CD14-positive monocyte (primary cell): Measurements from ENCODE around the gene WDR7. TPM values are rescaled to one million over a fixed set of nuclear protein-coding genes. Genes with fewer than 3 reads are reported as not detected.

Experiments used
- DNase-seq, 3 donors: peaks; one replicate each; pipeline ENCODE4 v3.0.0-alpha.2; 2011 to 2022
- H2AFZ ChIP-seq: 2 replicates; pipeline ENCODE4 v1.6.0; 2012; ENCODE audit warnings: mild to moderate bottlenecking, low read depth, low read length, inconsistent platforms; ENCODE audit not compliant: insufficient read depth, poor library complexity, severe bottlenecking
- H3K27ac ChIP-seq, 2 donors: 1 replicate in 1 of 2; 2 replicates in 1 of 2; pipeline ENCODE4 v1.5.1; 2012 to 2013; ENCODE audit warnings: low read length in 2 of 2, control low read depth in 1 of 2, inconsistent platforms in 1 of 2, low read depth in 1 of 2, mild to moderate bottlenecking in 1 of 2
- H3K27me3 ChIP-seq, 2 donors: one replicate each; pipeline versions ENCODE4 v1.6.0 to v1.6.1; 2011 to 2013; ENCODE audit warnings: low read length in 2 of 2; ENCODE audit not compliant: control insufficient read depth in 2 of 2, insufficient read depth in 2 of 2
- H3K36me3 ChIP-seq, 2 donors: replicated peaks in 1 of 2; 1 replicate in 1 of 2; 2 replicates in 1 of 2; pipeline versions ENCODE4 v1.5.1 to v1.6.1; 2012 to 2013; ENCODE audit warnings: low read length in 2 of 2, control low read depth in 1 of 2, inconsistent platforms in 1 of 2, mild to moderate bottlenecking in 1 of 2; ENCODE audit not compliant: insufficient read depth in 2 of 2, control insufficient read depth in 1 of 2
- H3K4me1 ChIP-seq, 2 donors: 1 replicate in 1 of 2; 2 replicates in 1 of 2; pipeline versions ENCODE4 v1.5.1 to v1.6.1; 2012 to 2013; ENCODE audit warnings: low read length in 2 of 2, control low read depth in 1 of 2, inconsistent platforms in 1 of 2, mild to moderate bottlenecking in 1 of 2, moderate library complexity in 1 of 2; ENCODE audit not compliant: insufficient read depth in 2 of 2, control insufficient read depth in 1 of 2
- H3K4me2 ChIP-seq: replicated peaks from 2 replicates; pipeline ENCODE3; 2012; ENCODE audit warnings: low read length, moderate library complexity, mild to moderate bottlenecking; ENCODE audit not compliant: poor library complexity, severe bottlenecking; ENCODE audit errors: extremely low read depth
- H3K4me3 ChIP-seq, 3 experiments: fragments of 200-600 bp in 1 of 3; sonication (generic) in 1 of 3; replicated peaks in 1 of 3; 1 replicate in 2 of 3; 2 replicates in 1 of 3; pipeline ENCODE4 v1.5.1; 2011 to 2013; ENCODE audit warnings: low read length in 3 of 3, mild to moderate bottlenecking in 3 of 3, control low read depth in 2 of 3, low read depth in 2 of 3, inconsistent platforms in 1 of 3, moderate library complexity in 1 of 3
- H3K79me2 ChIP-seq: 2 replicates; pipeline ENCODE4 v1.6.0; 2012; ENCODE audit warnings: mild to moderate bottlenecking, control low read depth, inconsistent platforms, low read length, moderate library complexity; ENCODE audit not compliant: insufficient read depth
- H3K9ac ChIP-seq: 2 replicates; pipeline ENCODE4 v1.6.0; 2017; ENCODE audit warnings: low read length, mild to moderate bottlenecking; ENCODE audit not compliant: insufficient read depth, poor library complexity, severe bottlenecking
- H3K9me3 ChIP-seq, 2 donors: replicated peaks in 1 of 2; 1 replicate in 1 of 2; 2 replicates in 1 of 2; pipeline versions ENCODE4 v1.5.1 to v1.6.1; 2012 to 2013; ENCODE audit warnings: low read length in 2 of 2, control low read depth in 1 of 2; ENCODE audit not compliant: control insufficient read depth in 1 of 2, insufficient read depth in 1 of 2
- H4K20me1 ChIP-seq: 2 replicates; pipeline ENCODE4 v1.6.0; 2012; ENCODE audit warnings: mild to moderate bottlenecking, low read length, control low read depth, moderate library complexity; ENCODE audit not compliant: insufficient read depth
- H3K27ac Mint-ChIP-seq, 7 donors: one replicate each; pipeline ENCODE4 v1.8.0; 2020; ENCODE audit warnings: mild to moderate bottlenecking in 7 of 7, mixed read lengths in 7 of 7, moderate library complexity in 6 of 7, inconsistent platforms in 2 of 7
- H3K27me3 Mint-ChIP-seq, 3 donors: one replicate each; pipeline ENCODE4 v1.8.0; 2021 to 2022; ENCODE audit warnings: low read depth in 3 of 3, mild to moderate bottlenecking in 3 of 3, mixed read lengths in 3 of 3, moderate library complexity in 3 of 3, inconsistent platforms in 1 of 3
- H3K36me3 Mint-ChIP-seq, 2 donors: one replicate each; pipeline ENCODE4 v1.8.0; 2020; ENCODE audit warnings: mixed read lengths in 2 of 2, inconsistent platforms in 1 of 2, mild to moderate bottlenecking in 1 of 2
- H3K4me1 Mint-ChIP-seq: one replicate; pipeline ENCODE4 v1.8.0; 2020; ENCODE audit warnings: mild to moderate bottlenecking, mixed read lengths
- H3K4me3 Mint-ChIP-seq, 2 donors: one replicate each; pipeline ENCODE4 v1.8.0; 2020; ENCODE audit warnings: mild to moderate bottlenecking in 2 of 2, mixed read lengths in 2 of 2, moderate library complexity in 1 of 2
- H3K9me3 Mint-ChIP-seq, 7 donors: one replicate each; pipeline ENCODE4 v1.8.0; 2020 to 2022; ENCODE audit warnings: mixed read lengths in 7 of 7, mild to moderate bottlenecking in 6 of 7, moderate library complexity in 6 of 7, inconsistent platforms in 2 of 7
- CTCF ChIP-seq: fragments of 200-600 bp; IDR thresholded peaks from one replicate; pipeline ENCODE4 v1.8.0; 2022; ENCODE audit warnings: antibody characterized with exemption, mild to moderate bottlenecking
- WGBS: methylation state at CpG from one replicate; pipeline ENCODE4 v1.1.5; 2013; ENCODE audit warnings: missing lambda C conversion rate; ENCODE audit not compliant: insufficient coverage; 5-methylcytosine and 5-hydroxymethylcytosine counted together
- intact Hi-C, 2 donors: fragments of 100-400 bp; cut with micrococcal nuclease; formaldehyde crosslinking; loops; one replicate each; pipeline versions ENCODE4 v1.15.0 to v1.15.1; 2023
- polyA plus RNA-seq, 3 donors: library from polyadenylated mRNA; depleted of rRNA in 1 of 3; unstranded in 2 of 3; stranded (reverse) in 1 of 3; fragments of 300-500 nt in 2 of 3; fragments of >200 nt in 1 of 3; fragmentation: Illumina TruSeq in 2 of 3; gene quantifications; 1 replicate in 2 of 3; 2 replicates in 1 of 3; pipeline ENCODE4 v1.2.3, GENCODE V29; 2012 to 2021

Gene WDR7
- polyA plus RNA-seq, 3 donors, result 9.1 to 23.6 (median 9.5) TPM

DNA sequence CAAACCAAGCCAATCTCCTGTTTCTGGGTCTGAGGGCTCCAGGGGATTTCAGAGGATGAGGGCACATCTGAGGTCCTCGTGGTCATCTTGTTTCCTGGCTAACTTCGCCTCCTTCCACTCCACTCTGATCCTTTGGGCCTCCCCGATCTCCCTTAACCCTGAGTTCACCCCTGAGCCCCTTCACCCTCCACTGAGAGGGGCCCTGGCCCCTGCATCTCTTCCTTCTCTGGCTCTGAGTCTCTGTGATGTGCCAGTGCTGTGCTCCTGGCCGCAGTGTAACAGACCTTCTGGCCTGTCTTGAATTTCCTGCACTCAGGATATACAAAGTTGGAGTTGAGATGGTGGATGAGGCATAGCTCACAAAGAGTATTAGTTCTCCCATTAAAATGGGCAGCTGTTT, 411.0 kb downstream of the WDR7 start:
- no peak overlapping the region for H3K27ac Mint-ChIP-seq
- no peak for DNase-seq
- H3K4me1 ChIP-seq, result no peaks in the 10 kb centered on the region
- H4K20me1 ChIP-seq, result no peaks in the 10 kb centered on the region
- no peaks in the 10 kb centered on the region for H3K79me2 ChIP-seq
- H3K36me3 ChIP-seq, result no peaks in the 10 kb centered on the region
- H3K4me3 ChIP-seq, result no peak overlapping the region
- H3K27ac ChIP-seq, result no peak overlapping the region
- H2AFZ ChIP-seq, result no peak overlapping the region
- H3K36me3 Mint-ChIP-seq, result no peaks in the 10 kb centered on the region
- no peak overlapping the region for H3K9ac ChIP-seq
- WGBS, result 82% methylated on average over 2 of the region's 4 CpGs
- no peaks in the 10 kb centered on the region for H3K9me3 Mint-ChIP-seq
- no peak overlapping the region for H3K4me3 Mint-ChIP-seq
- peaks cover 0 to 6% (median 6%) of the 10 kb centered on the region in 3 donors for H3K27me3 Mint-ChIP-seq
- peaks cover 1% of the 10 kb centered on the region for H3K4me1 Mint-ChIP-seq
- no peak overlapping the region for H3K4me2 ChIP-seq
- TF ChIP-seq CTCF, result no peak
- H3K9me3 ChIP-seq, result no peaks in the 10 kb centered on the region
- intact Hi-C loops, result no loop called here
- H3K27me3 ChIP-seq, result no peaks in the 10 kb centered on the region

DNA sequence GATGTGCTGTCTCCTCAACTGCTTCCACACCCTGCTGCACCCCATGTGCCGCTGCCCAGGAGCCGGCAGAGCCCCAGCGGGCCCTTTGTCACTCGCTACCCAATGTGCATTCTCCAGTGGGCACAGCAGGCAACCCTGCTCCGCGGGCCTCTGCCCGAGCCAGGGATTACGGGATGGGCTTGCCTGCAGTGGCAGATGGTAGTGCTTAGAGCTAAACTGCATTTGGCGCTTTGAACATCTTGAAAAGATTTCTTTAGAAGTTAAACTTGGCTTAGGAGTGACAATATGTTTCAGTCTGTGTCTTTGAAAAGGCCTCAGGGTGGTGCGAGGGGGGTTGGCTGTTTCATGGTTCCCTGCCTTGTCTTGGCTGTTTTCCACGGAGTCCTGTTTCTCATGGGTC, 411.7 kb downstream of the WDR7 start:
- no peak overlapping the region for H3K4me3 ChIP-seq
- DNase-seq, result no peak
- H3K4me1 ChIP-seq, result no peaks in the 10 kb centered on the region
- peaks cover 1% of the 10 kb centered on the region for H3K4me1 Mint-ChIP-seq
- H3K79me2 ChIP-seq, result no peaks in the 10 kb centered on the region
- peaks cover 0 to 6% (median 6%) of the 10 kb centered on the region in 3 donors for H3K27me3 Mint-ChIP-seq
- H3K27me3 ChIP-seq, result no peaks in the 10 kb centered on the region
- H3K36me3 Mint-ChIP-seq, result no peaks in the 10 kb centered on the region
- no peak overlapping the region for H3K27ac Mint-ChIP-seq
- H3K4me2 ChIP-seq, result no peak overlapping the region
- no peak overlapping the region for H2AFZ ChIP-seq
- H4K20me1 ChIP-seq, result no peaks in the 10 kb centered on the region
- H3K4me3 Mint-ChIP-seq, result no peak overlapping the region
- WGBS, result 97% methylated on average over 10 of the region's 11 CpGs
- no peaks in the 10 kb centered on the region for H3K9me3 Mint-ChIP-seq
- TF ChIP-seq CTCF, result no peak
- H3K9ac ChIP-seq, result no peak overlapping the region
- no peaks in the 10 kb centered on the region for H3K36me3 ChIP-seq
- H3K27ac ChIP-seq, result no peak overlapping the region
- intact Hi-C loops, result no loop called here
- no peaks in the 10 kb centered on the region for H3K9me3 ChIP-seq
